Duodenal mucosa (tissue), 2 donors: ENCODE results near the gene PTK6.

Experiments
- H3K27ac ChIP-seq: one replicate; pipeline ENCODE4 v1.7.0; 2013; ENCODE audit warnings: low read depth, low read length
- H3K27me3 ChIP-seq, 2 donors: one replicate each; pipeline ENCODE4 v1.7.0; 2013; ENCODE audit warnings: low read length in 2 of 2, control low read depth in 1 of 2; ENCODE audit not compliant: insufficient read depth in 2 of 2, control insufficient read depth in 1 of 2
- H3K36me3 ChIP-seq, 2 donors: one replicate each; pipeline ENCODE4 v1.7.0; 2013; ENCODE audit warnings: low read length in 2 of 2, control low read depth in 1 of 2; ENCODE audit not compliant: insufficient read depth in 2 of 2, control insufficient read depth in 1 of 2
- H3K4me1 ChIP-seq, 2 donors: one replicate each; pipeline ENCODE4 v1.7.0; 2013; ENCODE audit warnings: low read length in 2 of 2, control low read depth in 1 of 2; ENCODE audit not compliant: insufficient read depth in 2 of 2, control insufficient read depth in 1 of 2
- H3K4me3 ChIP-seq, 2 donors: one replicate each; pipeline ENCODE4 v1.7.0; 2013; ENCODE audit warnings: low read length in 2 of 2, low read depth in 1 of 2
- H3K9ac ChIP-seq, 2 donors: one replicate each; pipeline ENCODE4 v1.7.0; 2013; ENCODE audit warnings: low read length in 2 of 2, low read depth in 1 of 2
- H3K9me3 ChIP-seq, 2 donors: one replicate each; pipeline ENCODE4 v1.7.0; 2013; ENCODE audit warnings: low read length in 2 of 2, control low read depth in 1 of 2; ENCODE audit not compliant: control insufficient read depth in 1 of 2

The PTK6 gene

GRCh38 chr20:63556873-63557478, 19.8 kb upstream of the PTK6 start:
- Histone ChIP-seq H3K27ac (no peak overlapping the region), H3K27me3 (peaks cover 0 to 6% of the 10 kb centered on the region in 2 donors), H3K4me3 (no peak overlapping the region), H3K4me1 (peaks cover 4 to 9% of the 10 kb centered on the region in 2 donors), H3K9ac (no peak overlapping the region), H3K36me3 (peaks cover 0 to 12% of the 10 kb centered on the region in 2 donors), H3K9me3 (no peaks in the 10 kb centered on the region)

DNA sequence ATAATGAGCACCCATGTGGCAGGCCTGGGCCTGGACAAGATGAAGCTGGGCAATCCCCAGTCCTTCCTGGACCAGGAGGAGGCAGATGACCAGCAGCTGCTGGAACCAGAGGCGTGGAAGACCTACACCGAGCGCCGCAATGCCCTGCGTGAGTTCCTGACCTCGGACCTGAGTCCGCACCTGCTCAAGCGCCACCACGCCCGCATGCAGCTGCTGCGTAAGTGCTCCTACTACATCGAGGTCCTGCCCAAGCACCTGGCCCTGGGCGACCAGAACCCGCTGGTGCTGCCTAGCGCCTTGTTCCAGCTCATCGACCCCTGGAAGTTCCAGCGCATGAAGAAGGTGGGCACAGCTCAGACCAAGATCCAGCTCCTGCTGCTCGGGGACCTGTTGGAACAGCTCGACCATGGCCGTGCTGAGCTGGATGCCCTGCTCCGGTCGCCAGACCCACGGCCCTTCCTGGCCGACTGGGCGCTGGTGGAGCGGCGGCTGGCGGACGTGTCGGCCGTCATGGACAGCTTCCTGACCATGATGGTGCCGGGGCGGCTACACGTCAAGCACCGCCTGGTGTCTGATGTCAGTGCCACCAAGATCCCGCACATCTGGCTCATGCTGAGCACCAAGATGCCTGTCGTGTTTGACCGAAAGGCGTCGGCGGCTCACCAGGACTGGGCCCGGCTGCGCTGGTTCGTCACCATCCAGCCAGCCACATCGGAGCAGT, 18.6 kb upstream of the PTK6 start:
- no peaks in the 10 kb centered on the region for H3K9me3 ChIP-seq
- H3K4me1 ChIP-seq, result peaks cover 4 to 9% of the 10 kb centered on the region in 2 donors
- peaks cover 0 to 6% of the 10 kb centered on the region in 2 donors for H3K27me3 ChIP-seq
- H3K4me3 ChIP-seq, result no peak overlapping the region
- H3K36me3 ChIP-seq, result peaks cover 0 to 7% of the 10 kb centered on the region in 2 donors
- no peak overlapping the region for H3K27ac ChIP-seq
- no peak overlapping the region for H3K9ac ChIP-seq

- Histone ChIP-seq H3K27ac (no peak overlapping the region), H3K4me3 (no peak overlapping the region), H3K9me3 (no peaks in the 10 kb centered on the region), H3K9ac (no peak overlapping the region), H3K36me3 (no peaks in the 10 kb centered on the region), H3K4me1 (peaks cover 4 to 9% of the 10 kb centered on the region in 2 donors), H3K27me3 (peaks cover 5 to 8% of the 10 kb centered on the region in 2 donors)
Measured at GRCh38 chr20:63554361-63555278, 17.4 kb upstream of the PTK6 start.

DNA sequence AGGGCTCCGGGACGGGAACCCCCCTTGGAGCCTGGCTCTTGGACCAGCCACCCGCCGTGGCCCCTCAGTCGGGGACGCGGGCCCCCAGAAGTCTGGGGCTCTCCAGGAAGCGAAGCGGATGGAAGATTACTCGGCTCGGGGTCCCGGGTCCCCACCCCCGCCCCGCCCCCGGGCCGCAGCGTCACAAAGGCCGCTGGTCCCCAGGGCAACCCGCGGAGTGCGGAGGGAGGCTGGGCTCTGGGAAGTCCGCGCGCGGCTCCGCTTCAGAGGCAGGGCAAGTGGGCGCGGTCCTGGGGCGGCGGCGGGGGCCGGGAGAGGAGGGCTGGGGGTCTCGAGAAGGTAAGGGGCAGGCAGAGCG, 16.7 kb upstream of the PTK6 start, which contains the start of gene FNDC11:
Gene FNDC11, plus strand, starts transcription at position 227 of the 358 bp plus-strand sequence. CDS start 1,505 bp downstream, outside the sequence.
- Histone ChIP-seq H3K27me3 (peaks cover 8 to 11% of the 10 kb centered on the region in 2 donors), H3K4me1 (peaks cover 4 to 9% of the 10 kb centered on the region in 2 donors), H3K36me3 (no peaks in the 10 kb centered on the region), H3K9me3 (no peaks in the 10 kb centered on the region), H3K9ac (peak within 1 kb of the TSS in 1 of 2 donors; percentile 18), H3K27ac (no peak within 1 kb of the TSS), H3K4me3 (peak within 1 kb of the TSS; percentile 50 to 59)

DNA sequence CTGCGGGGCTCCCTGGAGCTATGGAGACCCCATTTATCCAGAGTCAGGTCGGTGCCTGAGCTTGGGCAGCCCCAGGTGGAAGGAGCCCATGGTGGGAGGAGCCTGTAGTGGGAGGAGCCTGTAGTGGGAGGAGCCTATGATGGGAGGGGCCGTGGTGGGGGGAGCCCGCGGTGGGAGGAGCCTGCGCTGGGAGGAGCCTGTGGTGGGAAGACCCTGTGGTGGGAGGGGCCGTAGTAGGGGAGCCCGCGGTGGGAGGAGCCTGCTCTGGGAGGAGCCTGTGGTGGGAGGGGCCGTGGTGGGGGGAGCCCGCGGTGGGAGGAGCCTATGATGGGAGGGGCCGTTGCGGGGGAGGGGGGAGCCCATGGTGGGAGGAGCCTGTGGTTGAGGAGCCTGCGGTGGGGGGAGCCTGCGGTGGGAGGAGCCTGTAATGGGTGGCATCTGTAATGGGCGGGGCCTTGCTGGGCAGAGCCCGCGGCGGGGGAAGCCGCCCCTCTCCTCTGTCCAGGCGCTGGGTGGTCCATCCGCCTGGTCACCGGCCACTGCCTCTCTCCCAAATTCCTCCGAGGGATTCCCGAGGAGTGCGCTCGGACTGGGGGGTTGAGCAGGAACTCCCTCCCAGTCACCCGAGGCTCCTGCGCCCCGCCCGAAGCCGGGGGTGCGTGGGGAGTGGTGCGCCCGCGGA, 16.2 kb upstream of the PTK6 start:
- Histone ChIP-seq H3K36me3 (no peaks in the 10 kb centered on the region), H3K4me1 (peaks cover 4 to 9% of the 10 kb centered on the region in 2 donors), H3K27ac (no peak overlapping the region), H3K9ac (peak overlapping the region in 1 of 2 donors; percentile 18), H3K4me3 (peak overlapping the region; percentile 50 to 59), H3K27me3 (peaks cover 12 to 15% of the 10 kb centered on the region in 2 donors), H3K9me3 (no peaks in the 10 kb centered on the region)

GRCh38 chr20:63552481-63553249, 15.5 kb upstream of the PTK6 start:
- H3K9ac ChIP-seq, result no peak overlapping the region
- H3K27me3 ChIP-seq, result peaks cover 17 to 22% of the 10 kb centered on the region in 2 donors
- H3K36me3 ChIP-seq, result no peaks in the 10 kb centered on the region
- H3K27ac ChIP-seq, result no peak overlapping the region
- no peak overlapping the region for H3K4me3 ChIP-seq
- H3K4me1 ChIP-seq, result peaks cover 4 to 9% of the 10 kb centered on the region in 2 donors
- no peaks in the 10 kb centered on the region for H3K9me3 ChIP-seq

- H3K27me3 ChIP-seq, result peaks cover 30 to 31% of the 10 kb centered on the region in 2 donors
- H3K27ac ChIP-seq, result no peak overlapping the region
- H3K36me3 ChIP-seq, result no peaks in the 10 kb centered on the region
- H3K9ac ChIP-seq, result no peak overlapping the region
- no peak overlapping the region for H3K4me3 ChIP-seq
- no peaks in the 10 kb centered on the region for H3K9me3 ChIP-seq
- peaks cover 4 to 9% of the 10 kb centered on the region in 2 donors for H3K4me1 ChIP-seq
Measured at GRCh38 chr20:63551068-63551467, 13.9 kb upstream of the PTK6 start.

DNA sequence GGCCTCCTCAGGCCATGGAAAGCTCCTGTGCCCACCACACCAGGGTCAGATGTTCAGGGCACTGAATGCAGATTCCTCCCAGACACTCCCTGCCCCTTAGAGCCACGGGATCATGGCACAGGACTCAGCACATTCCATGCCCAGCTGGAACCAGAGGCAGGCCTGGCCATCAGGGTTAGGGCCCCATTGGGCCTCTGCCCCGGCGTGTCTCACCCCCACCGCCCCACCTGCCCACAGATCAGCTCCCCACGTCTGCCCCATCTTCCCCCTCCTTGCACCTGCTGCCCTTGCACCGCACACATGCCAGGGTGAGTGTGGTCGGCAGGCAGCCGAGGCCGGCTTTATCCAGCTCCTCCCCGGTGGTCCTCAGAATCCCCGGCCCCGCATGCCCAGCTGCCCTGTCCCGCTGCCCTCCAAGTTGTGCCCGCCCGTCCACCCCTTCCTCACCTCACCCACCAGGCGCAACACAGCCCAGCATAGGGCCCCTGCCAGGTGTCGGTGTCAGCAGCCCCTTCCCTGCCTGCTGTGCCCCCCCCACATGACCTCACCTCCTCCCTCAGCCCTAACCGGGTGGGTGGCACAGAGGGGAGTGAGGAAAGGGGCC, 12.6 kb upstream of the PTK6 start:
- Histone ChIP-seq H3K27me3 (peaks cover 33% of the 10 kb centered on the region in 2 donors), H3K36me3 (no peaks in the 10 kb centered on the region), H3K4me3 (no peak overlapping the region), H3K9ac (no peak overlapping the region), H3K4me1 (peaks cover 4 to 20% of the 10 kb centered on the region in 2 donors), H3K9me3 (no peaks in the 10 kb centered on the region), H3K27ac (no peak overlapping the region)

- Histone ChIP-seq H3K27me3 (peaks cover 37 to 40% of the 10 kb centered on the region in 2 donors), H3K36me3 (no peaks in the 10 kb centered on the region), H3K27ac (no peak overlapping the region), H3K4me1 (peaks cover 0 to 23% of the 10 kb centered on the region in 2 donors), H3K4me3 (no peak overlapping the region), H3K9me3 (no peaks in the 10 kb centered on the region), H3K9ac (no peak overlapping the region)
Measured at GRCh38 chr20:63549019-63549418, 11.8 kb upstream of the PTK6 start.
